Measurements from ENCODE around the gene PODXL.

- TF ChIP-seq, protein P1, sequence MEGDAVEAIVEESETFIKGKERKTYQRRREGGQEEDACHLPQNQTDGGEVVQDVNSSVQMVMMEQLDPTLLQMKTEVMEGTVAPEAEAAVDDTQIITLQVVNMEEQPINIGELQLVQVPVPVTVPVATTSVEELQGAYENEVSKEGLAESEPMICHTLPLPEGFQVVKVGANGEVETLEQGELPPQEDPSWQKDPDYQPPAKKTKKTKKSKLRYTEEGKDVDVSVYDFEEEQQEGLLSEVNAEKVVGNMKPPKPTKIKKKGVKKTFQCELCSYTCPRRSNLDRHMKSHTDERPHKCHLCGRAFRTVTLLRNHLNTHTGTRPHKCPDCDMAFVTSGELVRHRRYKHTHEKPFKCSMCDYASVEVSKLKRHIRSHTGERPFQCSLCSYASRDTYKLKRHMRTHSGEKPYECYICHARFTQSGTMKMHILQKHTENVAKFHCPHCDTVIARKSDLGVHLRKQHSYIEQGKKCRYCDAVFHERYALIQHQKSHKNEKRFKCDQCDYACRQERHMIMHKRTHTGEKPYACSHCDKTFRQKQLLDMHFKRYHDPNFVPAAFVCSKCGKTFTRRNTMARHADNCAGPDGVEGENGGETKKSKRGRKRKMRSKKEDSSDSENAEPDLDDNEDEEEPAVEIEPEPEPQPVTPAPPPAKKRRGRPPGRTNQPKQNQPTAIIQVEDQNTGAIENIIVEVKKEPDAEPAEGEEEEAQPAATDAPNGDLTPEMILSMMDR (IDR thresholded peaks at IDR 0.05), result no peak
- TF ChIP-seq EZH2phosphoT487 (IDR thresholded peaks at IDR 0.05) (no peak), EZH2 (IDR thresholded peaks at IDR 0.05) (no peak)
These were observed 10.3 kb downstream of the PODXL start for GRCh38 chr7:131546126-131546525.

Data from neural progenitor cell (in vitro differentiated cells).